ENCODE data around the gene CDKN1A.
"Not testable (repeated sequence)": the region's sequence is repeated elsewhere in the genome, so short reads cannot be mapped to it uniquely, and the experiment has no call there.

CDKN1A gene

DNA sequence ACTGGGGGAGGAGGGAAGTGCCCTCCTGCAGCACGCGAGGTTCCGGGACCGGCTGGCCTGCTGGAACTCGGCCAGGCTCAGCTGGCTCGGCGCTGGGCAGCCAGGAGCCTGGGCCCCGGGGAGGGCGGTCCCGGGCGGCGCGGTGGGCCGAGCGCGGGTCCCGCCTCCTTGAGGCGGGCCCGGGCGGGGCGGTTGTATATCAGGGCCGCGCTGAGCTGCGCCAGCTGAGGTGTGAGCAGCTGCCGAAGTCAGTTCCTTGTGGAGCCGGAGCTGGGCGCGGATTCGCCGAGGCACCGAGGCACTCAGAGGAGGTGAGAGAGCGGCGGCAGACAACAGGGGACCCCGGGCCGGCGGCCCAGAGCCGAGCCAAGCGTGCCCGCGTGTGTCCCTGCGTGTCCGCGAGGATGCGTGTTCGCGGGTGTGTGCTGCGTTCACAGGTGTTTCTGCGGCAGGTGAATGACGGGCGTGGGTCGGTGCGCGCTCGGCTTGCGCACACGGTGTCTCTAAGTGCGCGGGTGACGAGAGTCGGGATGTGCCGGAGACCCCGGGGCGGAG lies at the start of gene CDKN1A:
Gene CDKN1A (plus strand): TSS at position 227 of the 555 bp plus-strand sequence. CDS start 5,388 bp downstream, outside the sequence.
- FAIRE-seq (no peak), DNase-seq (ENCODE audit: insufficient read length, low spot score) (peak; percentile 74)

DNA sequence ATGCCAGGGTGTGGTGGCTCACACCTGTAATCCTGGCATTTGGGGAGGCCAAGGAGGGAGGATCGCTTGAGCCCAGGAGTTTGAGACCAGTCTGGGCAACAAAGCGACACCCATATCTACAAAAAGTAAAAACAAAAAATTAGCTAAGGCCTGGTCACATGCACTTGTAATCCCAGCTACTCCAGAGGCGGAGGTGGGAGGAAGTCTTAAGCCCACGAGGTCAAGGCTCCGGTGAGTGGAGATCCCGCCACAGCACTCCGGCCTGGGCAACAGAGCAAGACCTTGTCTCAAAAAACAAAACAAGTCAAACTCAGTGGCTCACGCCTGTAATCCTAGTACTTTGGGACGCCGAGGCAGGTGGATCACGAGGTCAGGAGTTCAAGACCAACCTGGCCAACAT lies 48.7 kb upstream of the CDKN1A start:
- FAIRE-seq (no peak), DNase-seq (ENCODE audit: insufficient read length, low spot score) (no peak)

DNA sequence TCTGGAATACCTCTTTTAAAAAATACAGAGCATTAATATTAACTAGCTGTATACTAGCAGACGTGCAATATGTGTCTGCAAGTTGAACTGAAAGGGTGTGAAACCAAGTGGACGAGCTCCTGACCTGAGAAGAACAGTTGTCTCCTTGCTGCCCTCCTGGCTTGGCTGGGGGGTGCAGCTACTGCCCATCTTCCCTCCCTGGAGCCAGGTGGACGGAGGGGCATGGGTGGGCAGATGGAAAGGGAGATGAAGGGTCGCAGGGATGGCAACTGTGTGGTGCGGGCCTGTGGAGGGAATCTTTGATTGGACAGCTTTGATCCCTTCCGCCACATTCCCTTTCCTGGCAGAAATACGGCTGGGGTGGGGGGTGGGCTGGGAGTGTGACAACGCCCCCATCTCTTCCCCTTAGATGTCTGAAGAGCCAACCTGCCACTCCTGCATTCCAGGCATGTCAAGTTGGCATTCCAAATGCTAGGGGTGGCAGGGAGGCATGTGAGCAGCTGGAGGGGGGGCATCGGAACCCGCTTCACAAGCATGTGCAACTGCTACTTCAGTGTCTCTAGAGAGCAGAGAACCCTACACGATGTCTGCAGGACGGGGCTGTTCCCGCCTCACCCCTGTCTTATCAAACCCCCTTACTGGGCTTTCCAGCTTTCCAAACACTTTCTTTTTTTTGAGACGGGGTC lies 47.0 kb upstream of the CDKN1A start:
- FAIRE-seq = no peak
- no peak for DNase-seq (ENCODE audit: insufficient read length, low spot score)

DNA sequence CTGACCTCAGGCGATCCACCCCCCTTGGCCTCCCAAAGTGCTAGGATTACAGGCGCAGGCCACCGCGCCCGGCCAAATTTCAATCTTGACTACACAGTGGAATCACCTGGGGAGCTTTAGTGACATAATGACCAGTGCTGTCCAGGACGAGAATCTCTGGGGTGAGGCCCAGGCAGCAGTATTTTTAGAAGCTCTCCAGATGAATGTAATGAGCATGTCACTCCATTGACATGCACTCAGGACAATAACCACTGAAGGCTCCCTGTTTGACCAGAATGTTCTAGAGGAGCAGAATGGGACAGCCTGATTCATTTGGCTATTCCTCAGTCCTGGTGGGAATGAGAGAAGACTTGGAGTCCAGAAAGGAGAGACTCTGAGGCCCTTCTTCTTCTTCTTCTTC lies 45.1 kb upstream of the CDKN1A start:
- DNase-seq (ENCODE audit: insufficient read length, low spot score) (no peak), FAIRE-seq (no peak)

DNA sequence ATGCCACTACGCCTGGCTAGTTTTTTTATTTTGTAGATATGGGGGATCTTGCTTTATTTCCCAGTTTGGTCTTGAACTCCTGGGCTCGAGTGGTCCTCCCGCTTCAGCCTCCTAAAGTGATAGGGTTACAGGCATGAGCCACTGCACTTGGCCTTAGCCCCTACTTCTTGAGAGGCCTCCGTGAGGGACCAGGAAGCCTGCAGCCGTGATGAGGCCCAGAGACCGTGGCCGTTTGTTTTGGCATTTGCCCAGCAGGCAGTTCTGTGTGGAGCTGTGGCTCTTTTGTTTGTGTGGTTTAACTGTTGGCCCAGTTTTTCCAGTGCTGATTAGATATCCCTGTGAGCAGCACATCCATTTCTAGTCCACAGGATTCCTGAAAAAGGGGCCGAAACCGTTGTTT lies 44.6 kb upstream of the CDKN1A start:
- FAIRE-seq = no peak

DNA sequence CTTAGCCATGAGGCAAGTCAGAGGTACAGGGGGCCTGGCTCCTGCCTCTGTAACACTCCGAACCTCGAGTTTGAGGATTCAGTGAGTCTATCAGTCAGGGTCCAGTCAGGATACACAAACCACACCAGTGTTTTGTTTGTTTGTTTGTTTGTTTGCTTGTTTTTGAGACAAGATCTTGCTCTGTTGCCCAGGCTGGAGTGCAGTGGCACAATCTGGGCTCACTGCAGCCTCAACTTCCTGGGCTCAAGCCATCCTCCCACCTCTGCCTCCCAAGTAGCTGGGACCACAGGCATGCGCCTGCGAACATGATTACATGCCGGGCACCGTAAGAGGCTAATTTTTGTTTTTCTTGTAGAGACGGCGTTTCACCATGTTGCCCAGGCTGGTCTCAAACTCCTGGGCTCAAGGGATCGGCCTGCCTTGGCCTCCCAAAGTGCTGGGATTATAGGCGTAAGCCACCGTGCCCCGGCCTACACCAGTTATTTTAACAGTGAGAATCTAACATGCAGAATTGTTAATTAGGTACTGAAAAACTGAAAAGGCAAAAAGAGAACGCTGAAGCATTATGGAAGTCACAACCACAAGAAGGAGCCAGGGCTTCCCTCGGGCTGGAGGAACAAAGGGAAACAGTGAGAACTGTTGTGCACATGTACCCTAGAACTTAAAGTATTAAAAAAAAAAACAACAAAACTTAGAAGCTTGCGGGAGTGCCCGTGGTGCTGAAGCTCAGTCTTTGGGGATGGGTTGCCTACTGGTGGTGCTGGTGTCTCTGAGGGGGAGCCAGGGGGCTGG lies 44.0 kb upstream of the CDKN1A start:
- no peak for DNase-seq (ENCODE audit: insufficient read length, low spot score)
- FAIRE-seq = no peak

More for the DNA sequence above, 44.6 kb upstream of the CDKN1A start:
- no peak for DNase-seq (ENCODE audit: insufficient read length, low spot score)

DNA sequence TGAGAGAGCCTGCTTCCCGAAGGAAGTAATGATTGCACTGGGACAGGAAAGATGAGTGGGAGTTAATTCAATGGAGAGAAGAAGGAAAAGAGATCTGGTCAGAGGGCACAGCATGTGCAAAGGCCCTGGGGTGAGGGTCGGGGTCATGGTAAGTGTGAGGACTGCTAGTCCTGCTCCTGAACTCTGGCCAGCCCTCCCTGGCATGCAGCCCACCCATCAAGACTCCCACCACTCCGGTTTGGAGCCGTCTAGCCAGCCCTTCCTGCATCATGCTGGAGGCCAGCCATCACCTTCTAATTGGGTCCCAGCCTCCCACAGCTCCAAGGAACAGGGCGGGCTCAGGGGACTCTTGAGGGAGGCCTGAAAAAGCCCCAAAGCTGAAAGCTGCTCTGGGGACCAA lies 42.2 kb upstream of the CDKN1A start:
- no peak for FAIRE-seq
- DNase-seq (ENCODE audit: insufficient read length, low spot score) = no peak

DNA sequence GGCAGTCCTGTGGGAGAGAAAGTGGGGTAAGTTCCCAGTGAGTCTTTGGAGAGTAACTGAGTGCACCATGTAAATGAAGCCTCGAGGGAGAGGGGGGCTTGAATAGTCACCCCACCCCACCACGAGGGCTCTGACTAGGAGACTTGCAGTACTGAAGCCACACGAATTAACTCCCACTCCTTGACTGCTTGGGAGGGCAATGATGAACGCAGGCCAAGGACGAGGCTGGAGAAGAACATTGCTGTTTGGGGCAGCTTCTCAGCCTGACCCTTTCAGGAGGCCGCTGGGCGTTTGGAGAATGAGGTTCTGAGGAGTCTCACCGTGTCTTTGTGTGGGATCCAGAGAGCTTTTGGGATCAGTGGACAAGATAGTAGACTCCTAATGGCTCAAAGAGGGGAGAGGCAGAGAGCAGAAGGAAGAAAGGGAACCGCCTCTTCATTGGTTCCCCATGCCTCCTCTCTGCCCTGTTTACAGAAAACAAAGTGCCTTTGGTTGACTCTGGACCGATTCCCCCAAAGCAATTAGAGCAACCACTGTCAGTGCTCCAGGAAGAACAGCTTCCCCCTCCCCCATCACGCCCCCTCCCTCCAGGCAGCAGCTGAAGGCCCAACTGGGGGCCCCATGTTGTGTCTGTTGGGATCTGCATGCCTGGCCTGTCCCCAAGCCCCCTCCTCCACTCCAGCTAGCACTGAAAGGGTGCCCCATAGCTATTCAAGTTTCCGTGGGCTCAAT lies 41.7 kb upstream of the CDKN1A start:
- FAIRE-seq (no peak), DNase-seq (ENCODE audit: insufficient read length, low spot score) (no peak)

DNA sequence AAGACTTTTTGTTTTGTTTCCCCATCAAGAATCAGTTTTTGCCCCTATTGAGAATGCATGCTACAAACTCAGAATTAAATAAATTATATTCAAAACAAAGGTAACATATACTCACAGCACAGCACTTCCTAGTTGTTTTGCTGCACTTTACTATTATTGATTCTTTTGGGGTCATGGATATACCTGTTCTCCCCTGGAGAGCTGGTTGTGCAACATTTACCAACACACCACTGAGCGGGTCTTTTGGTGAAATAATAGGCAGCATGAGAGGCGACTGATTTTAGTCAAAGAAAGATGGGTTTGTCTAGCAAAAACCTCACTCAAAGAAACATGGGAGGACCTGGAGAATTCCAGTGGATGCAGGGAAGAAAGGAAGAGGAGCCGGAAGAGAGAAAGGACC lies 39.9 kb upstream of the CDKN1A start:
- DNase-seq (ENCODE audit: insufficient read length, low spot score) = no peak
- no peak for FAIRE-seq

DNA sequence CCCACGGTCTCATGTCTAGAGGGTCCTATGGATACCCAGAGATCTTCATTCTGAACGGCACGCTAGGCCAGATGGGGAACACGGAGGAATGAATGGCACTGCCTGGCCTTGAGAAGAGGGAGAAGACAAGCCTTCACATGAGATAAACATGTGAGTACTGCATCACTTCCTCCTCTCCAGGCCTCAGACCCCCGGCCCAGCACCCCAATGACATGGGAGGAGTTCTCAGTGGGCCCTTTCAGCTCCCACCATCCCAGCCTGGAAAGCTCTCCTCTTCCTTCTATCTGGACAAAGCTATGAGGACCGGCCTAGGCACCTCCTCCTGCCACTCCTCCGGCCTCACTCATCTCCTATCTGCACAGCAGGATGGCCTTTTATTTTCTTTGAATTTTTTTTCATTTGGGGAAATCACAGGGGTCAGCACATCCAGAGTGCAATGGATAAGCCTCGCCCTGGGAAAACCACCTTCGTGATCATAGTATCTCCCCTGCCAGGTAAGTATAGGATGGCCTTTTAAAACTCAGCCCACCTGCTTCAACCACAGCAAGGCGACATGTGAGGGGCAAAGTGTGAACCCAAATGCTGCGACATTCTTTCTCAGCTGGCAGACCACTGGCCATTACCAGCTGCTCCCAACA lies 39.2 kb upstream of the CDKN1A start:
- no peak for FAIRE-seq
- no peak for DNase-seq (ENCODE audit: insufficient read length, low spot score)

DNA sequence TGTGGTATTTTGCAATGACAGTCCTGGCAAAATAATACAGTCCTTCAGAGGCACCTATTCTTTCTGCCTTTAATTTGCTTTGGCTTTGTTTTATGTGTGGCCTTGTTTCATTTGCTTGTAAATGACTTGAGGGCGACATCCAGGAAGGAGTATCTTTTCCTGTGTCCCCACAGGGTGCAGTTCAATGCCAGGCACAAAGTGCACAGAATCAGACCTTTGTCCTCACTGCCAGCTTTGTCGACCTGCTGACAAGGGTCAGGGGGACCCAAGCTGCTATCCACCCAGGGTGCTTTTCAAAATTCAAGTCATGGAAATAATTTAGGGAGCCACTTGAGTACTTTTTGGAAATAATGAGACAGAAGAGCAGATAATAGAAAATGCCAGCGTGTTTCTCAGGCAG lies 37.0 kb upstream of the CDKN1A start:
- FAIRE-seq (no peak), DNase-seq (ENCODE audit: insufficient read length, low spot score) (no peak)

DNA sequence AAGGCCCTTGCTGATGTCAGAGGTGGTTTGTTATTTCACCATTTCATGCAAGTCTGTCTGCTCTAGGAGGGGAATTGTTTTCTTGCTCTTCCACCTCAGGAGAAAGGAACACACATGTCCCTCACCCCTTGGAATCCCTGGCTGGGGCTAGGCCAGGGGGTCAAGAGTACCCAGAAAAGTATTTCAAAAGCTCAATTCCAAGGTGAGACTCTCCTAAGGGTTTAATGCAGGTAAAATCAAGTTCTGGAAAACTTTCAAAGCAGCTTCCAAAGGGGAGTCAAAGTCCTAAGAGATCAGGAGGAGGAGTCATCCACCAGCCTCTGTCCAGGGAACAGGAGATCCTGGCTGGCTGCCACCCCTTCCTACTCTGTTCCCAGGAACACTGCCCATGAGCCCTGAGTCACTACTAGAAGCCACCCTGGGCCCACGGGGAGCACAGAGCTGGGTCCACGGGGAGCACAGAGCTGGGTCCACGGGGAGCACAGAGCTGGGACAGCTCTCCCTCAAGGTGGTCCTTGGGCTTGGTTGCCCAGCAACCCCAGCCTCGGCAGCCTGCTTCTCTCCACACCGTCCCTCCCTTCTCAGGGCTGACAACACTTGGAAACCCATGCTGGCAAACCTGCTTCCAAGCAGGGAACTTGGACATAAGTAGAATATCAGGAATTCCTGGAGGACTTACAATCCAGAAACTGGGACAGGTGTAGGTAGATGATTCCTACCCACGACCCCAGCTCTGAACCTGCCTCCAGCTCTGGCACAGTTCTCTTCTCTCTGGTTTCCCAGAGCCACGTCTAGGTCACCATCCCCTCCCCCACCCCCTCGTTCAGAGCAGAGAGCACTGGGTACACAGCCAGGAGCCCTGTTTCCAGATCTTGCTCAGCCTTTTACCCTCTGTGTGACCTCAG lies 35.3 kb upstream of the CDKN1A start:
- DNase-seq (ENCODE audit: insufficient read length, low spot score) = peak; percentile 71
- no peak for FAIRE-seq

DNA sequence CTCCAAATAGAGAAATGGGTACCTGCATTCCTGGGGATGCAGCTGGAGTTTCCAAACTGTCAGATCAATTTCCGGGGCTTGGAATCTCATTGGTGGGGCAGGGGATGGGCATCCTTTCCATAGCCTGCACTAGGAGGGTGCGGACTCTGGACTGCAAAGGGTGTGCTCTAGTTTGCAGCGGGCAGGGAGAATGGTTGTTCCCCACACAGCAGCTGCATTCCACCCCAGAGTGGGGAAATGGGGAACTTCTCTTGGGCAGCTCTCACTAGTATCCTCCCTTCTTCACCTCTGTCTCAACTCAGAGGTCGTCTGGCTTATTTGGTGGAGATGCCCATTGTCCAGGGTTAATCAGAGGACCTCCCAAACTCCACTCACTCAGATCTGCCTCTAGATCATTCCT lies 34.5 kb upstream of the CDKN1A start:
- DNase-seq (ENCODE audit: insufficient read length, low spot score) = no peak
- no peak for FAIRE-seq

DNA sequence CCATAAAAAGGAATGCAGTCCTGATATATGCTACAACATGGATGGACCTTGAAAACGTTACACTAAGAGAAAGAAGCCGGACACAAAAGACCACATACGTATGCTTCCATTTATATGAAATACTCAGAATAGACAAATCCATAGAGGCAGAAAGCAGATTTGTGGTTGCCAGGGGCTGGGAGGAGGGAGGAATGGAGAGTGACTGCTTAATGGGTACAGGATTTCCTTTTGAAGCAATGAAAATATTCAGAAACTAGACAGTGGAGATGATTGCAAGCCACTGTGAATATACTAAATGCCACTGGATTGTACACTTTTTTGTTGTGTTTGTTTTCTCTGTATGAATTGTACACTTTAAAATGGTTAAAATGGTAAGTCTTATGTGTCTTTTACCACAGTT lies 29.4 kb upstream of the CDKN1A start:
- FAIRE-seq (no peak), DNase-seq (ENCODE audit: insufficient read length, low spot score) (no peak)

DNA sequence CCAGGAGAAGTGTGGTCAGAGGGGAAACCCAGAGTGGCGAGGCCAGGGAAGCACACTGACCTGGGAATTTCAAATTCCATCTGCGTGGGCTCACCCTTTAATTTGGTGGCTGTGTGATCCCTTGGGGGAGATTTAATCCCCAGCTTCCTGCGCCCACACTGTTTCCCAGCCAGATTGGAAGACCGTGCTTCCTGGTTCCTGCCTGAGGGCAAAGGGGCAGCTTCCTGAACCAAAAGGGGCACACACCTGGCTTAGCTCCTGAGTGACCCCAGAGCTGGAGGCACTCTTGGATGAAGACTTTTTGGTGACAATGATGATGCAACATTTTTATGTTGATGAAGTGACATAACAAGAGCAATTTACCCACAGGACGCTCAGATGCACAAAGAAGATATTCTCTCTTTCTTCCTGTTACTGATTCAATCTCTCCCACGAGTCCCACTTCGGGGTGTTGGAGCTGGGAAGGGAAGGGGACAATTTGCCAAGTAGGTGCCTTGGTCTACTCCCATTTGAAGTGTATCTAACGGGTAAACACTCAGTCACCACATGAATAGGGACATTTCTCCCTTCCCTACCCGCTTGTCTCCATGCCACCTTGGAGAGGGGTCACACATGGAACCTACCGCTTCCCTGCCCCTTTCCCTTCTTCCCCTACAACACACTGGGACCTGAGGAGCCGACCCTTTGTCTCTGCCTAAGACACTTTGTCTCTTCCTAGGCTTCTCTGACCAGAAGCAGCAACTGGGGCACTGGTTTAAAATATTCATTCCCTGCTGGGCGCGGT lies 28.6 kb upstream of the CDKN1A start:
- DNase-seq (ENCODE audit: insufficient read length, low spot score) (no peak), FAIRE-seq (peak; percentile 28)

DNA sequence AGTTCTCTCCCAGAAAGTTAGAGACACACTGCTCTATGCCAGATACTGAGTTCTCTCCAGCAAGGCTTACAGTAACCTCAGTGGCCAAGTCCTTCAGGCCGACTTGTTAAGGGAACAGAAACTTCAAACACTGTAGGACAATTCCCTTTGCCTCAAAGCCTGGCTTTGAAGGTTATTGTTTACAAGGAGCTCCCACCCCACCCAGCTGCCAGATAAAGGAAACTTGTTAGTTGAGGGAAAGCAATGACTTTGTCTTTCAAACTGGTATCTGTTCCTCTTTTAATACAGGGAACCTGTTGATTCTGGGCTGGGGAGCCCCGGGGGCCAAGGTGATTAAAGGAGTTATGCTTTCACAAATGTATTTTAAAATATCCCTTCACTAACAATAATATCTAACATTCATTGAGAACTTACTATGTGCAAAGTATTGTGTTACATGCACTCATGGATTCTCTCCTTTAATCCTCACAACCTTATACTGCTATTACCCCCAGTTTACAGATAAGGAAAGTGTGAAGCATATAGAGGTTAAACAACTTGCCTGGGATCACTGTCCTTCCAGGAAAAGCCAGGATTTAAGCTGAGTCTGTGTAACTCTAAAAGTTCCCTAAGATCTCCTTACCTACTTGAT lies 27.6 kb upstream of the CDKN1A start:
- no peak for FAIRE-seq
- DNase-seq (ENCODE audit: insufficient read length, low spot score) = no peak

DNA sequence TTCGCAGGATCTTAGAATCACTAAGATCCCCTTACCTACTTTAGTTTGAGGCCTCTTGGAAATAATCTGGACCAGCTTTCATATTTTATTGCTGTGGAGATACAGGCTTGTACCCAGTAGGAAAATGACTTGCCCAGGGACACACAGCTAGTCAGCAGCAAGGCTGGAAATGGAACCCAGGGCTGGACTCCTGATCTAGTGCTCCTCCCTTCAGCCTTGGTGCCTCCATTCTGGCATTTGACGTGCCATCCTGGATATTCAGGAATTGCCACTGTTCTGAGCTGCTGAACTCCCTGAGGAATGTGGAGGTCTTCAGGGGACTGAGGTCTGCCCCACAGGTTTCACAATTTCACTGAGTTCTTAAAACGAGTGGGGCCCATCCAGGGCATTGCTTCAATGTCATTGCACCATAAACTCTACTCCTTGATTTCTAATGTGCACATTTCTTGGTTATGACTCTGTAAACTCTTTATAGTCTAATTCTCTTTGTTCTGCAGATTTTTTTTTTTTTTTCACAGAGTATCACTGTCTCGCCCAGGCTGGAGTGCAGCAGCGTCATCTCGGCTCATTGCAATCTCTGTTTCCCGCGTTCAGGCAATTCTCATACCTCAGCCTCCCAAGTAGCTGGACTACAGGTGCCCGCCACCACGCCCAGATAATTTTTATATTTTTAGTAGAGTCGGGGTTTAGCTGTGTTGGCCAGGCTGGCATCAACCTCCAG lies 26.7 kb upstream of the CDKN1A start:
- no peak for FAIRE-seq
- DNase-seq (ENCODE audit: insufficient read length, low spot score) = no peak

DNA sequence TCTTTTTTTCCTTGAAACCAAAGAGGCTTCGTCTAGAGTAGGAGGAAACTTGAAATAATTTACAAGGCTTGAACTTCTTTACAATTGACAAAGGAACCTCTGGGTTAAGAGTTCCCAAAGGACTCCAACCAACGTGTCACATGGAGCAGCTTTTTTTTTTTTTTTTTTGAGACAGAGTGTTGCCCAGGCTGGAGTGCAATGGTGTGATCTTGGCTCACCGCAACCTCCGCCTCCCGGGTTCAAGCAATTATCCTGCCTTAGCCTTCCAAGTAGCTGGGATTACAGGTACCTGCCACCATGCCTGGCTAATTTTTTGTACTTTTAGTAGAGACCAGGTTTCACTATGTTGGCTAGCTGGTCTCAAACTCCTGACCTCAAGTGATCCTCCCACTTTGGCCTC lies 24.0 kb upstream of the CDKN1A start:
- not testable (repeated sequence) for DNase-seq (ENCODE audit: insufficient read length, low spot score); FAIRE-seq

Measured in HTR-8/SVneo (cell line).